DND-41 (cell line): ENCODE results near the gene SMR3B.

Experiments used
- ATAC-seq: fragments of 200-7000 bp; cut with Tn5 transposase; 3 replicates; pipeline ENCODE4 v1.9.1; 2021; ENCODE audit warnings: low read depth; ENCODE audit not compliant: insufficient read depth
- DNase-seq: peaks from one replicate; pipeline ENCODE4 v3.0.0-alpha.2; 2020
- H2AFZ ChIP-seq: 2 replicates; pipeline ENCODE4 v1.6.0; 2012; ENCODE audit warnings: low read depth, low read length
- H3K27ac ChIP-seq: 2 replicates; pipeline ENCODE4 v1.5.1; 2012; ENCODE audit warnings: low read length, inconsistent platforms
- H3K27me3 ChIP-seq: fragments of 200-600 bp; sonication (generic); 2 replicates; pipeline ENCODE4 v1.6.0; 2012; ENCODE audit warnings: low read length, mild to moderate bottlenecking, inconsistent platforms; ENCODE audit not compliant: insufficient read depth, poor library complexity
- H3K36me3 ChIP-seq: 2 replicates; pipeline ENCODE4 v1.5.1; 2012; ENCODE audit warnings: low read length, inconsistent platforms; ENCODE audit not compliant: insufficient read depth
- H3K4me1 ChIP-seq: 2 replicates; pipeline ENCODE4 v1.5.1; 2012; ENCODE audit warnings: mild to moderate bottlenecking, low read length; ENCODE audit not compliant: insufficient read depth
- H3K4me2 ChIP-seq: 2 replicates; pipeline ENCODE4 v1.6.0; 2012; ENCODE audit warnings: mild to moderate bottlenecking, moderate library complexity, low read length, inconsistent platforms; ENCODE audit not compliant: insufficient read depth
- H3K4me3 ChIP-seq, 2 experiments: fragments of 200-600 bp in 1 of 2; shearing (Covaris generic) in 1 of 2; 2 replicates each; pipeline ENCODE4 v1.5.1; 2012 to 2016; ENCODE audit warnings: inconsistent platforms in 2 of 2, low read length in 2 of 2, mild to moderate bottlenecking in 2 of 2, low read depth in 1 of 2, moderate library complexity in 1 of 2
- H3K79me2 ChIP-seq: 2 replicates; pipeline ENCODE4 v1.6.0; 2012; ENCODE audit warnings: low read length, inconsistent platforms; ENCODE audit not compliant: insufficient read depth
- H3K9ac ChIP-seq: 2 replicates; pipeline ENCODE4 v1.6.0; 2012; ENCODE audit warnings: low read depth, mild to moderate bottlenecking, inconsistent platforms, low read length, moderate library complexity
- H3K9me3 ChIP-seq: 2 replicates; pipeline ENCODE4 v1.5.1; 2012; ENCODE audit warnings: low read length, moderate library complexity, mild to moderate bottlenecking, inconsistent platforms; ENCODE audit not compliant: insufficient read depth, severe bottlenecking
- H4K20me1 ChIP-seq: 2 replicates; pipeline ENCODE4 v1.6.0; 2012; ENCODE audit warnings: low read length; ENCODE audit not compliant: insufficient read depth
- EZH2 ChIP-seq: IDR thresholded peaks from 3 replicates; pipeline ENCODE4 v1.6.1; 2012; ENCODE audit warnings: borderline replicate concordance, low read depth, mild to moderate bottlenecking, moderate library complexity, low read length, inconsistent platforms; ENCODE audit not compliant: severe bottlenecking
- TF ChIP-seq, protein P1 (sequence below): IDR thresholded peaks from 2 replicates; pipeline ENCODE4 v1.5.1; 2012; ENCODE audit warnings: borderline replicate concordance, low read length, moderate library complexity, mild to moderate bottlenecking; ENCODE audit not compliant: poor library complexity, severe bottlenecking; ENCODE audit errors: extremely low read depth

SMR3B gene

DNA sequence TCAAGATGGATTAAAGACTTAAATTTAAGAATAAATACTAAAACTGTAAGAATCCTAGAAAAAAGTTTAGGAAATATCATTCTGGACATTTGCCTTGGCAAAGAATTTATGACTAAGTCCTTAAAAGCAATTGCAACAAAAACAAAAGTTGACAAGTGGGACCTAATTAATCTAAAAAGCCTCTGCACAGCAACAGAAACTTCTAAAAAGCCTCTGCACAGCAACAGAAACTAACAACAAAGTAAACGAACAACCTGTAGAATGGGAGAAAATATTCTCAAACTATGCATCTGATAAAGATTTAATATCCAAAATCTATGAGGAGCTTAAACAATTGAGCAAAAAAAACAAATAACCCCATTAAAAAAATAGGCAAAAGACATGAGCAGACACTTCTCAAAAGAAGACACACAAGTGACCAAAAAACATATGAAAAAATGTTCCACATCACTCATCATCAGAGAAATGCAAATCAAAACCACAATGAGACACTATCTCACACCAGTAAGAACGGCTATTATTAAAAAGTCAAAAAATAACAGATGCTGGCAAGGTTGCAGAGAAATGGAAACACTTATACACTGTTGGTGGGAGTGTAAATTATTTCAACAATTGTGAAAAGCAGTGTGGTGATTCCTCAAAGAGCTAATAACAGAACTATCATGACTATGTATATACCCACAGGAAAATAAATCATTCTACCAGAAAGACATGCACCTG lies 9.3 kb downstream of the SMR3B start:
- Histone ChIP-seq H2AFZ (no peak overlapping the region), H3K9ac (no peak overlapping the region), H3K4me2 (no peak overlapping the region), H3K79me2 (no peaks in the 10 kb centered on the region), H3K27me3 (no peaks in the 10 kb centered on the region), H4K20me1 (no peaks in the 10 kb centered on the region), H3K27ac (no peak overlapping the region), H3K4me3 (no peak overlapping the region), H3K36me3 (no peaks in the 10 kb centered on the region), H3K4me1 (no peaks in the 10 kb centered on the region), H3K9me3 (no peaks in the 10 kb centered on the region)
- DNase-seq = no peak
- TF ChIP-seq, protein P1, sequence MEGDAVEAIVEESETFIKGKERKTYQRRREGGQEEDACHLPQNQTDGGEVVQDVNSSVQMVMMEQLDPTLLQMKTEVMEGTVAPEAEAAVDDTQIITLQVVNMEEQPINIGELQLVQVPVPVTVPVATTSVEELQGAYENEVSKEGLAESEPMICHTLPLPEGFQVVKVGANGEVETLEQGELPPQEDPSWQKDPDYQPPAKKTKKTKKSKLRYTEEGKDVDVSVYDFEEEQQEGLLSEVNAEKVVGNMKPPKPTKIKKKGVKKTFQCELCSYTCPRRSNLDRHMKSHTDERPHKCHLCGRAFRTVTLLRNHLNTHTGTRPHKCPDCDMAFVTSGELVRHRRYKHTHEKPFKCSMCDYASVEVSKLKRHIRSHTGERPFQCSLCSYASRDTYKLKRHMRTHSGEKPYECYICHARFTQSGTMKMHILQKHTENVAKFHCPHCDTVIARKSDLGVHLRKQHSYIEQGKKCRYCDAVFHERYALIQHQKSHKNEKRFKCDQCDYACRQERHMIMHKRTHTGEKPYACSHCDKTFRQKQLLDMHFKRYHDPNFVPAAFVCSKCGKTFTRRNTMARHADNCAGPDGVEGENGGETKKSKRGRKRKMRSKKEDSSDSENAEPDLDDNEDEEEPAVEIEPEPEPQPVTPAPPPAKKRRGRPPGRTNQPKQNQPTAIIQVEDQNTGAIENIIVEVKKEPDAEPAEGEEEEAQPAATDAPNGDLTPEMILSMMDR = no peak
- no peak for TF ChIP-seq EZH2
- ATAC-seq = no peak

DNA sequence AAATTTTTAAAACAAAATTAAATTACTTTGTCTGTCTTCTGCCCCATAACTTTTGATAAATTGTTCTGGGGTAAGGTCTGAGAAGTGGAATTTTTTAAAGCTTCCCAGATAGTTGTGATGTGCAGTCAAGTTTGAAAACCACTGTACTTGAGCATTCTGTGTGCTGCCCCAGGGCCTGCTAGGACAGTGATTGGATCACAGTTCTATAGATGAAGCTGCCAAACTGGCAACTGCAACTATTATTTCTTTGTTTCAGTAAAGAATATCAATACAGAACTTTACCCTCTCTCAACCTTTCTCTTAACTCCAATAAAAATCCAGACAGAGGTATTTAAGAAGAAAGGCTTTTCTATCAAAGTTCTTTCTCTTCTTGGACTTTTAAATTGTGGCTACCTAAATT lies 14.6 kb downstream of the SMR3B start, which contains the start of gene OPRPN:
TSS of gene OPRPN (plus strand) at position 361 of the 400 bp plus-strand sequence. CDS start 1,346 bp downstream, outside the sequence.
- DNase-seq (no peak), ATAC-seq (no peak)
- Histone ChIP-seq H3K79me2 (no peaks in the 10 kb centered on the region), H4K20me1 (no peaks in the 10 kb centered on the region), H3K27me3 (no peaks in the 10 kb centered on the region), H3K4me3 (no peak within 1 kb of the TSS), H3K9me3 (no peaks in the 10 kb centered on the region), H3K4me1 (no peaks in the 10 kb centered on the region), H3K9ac (no peak within 1 kb of the TSS), H3K4me2 (no peak within 1 kb of the TSS), H3K27ac (no peak within 1 kb of the TSS), H3K36me3 (no peaks in the 10 kb centered on the region), H2AFZ (no peak within 1 kb of the TSS)
- no peak for TF ChIP-seq EZH2
- TF ChIP-seq, protein P1 = no peak

DNA sequence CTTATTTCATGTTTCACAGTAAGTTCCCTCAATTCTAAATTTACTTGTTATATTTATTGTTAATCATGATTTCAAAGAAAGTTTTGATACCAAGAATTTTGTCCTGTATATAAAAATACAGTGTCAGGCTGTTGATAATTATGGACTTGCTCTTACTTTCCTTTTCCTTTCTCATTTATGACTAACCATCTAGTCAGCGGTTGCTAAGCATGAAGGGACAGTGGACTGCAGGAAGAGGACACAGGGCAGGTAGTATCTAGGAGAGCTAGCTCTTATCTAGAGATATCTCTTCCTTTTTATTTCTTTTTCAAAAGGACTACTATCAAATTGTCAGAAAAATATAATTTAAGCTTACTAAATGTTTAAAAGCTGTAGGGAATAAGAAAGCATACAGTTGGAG lies 16.4 kb downstream of the SMR3B start:
- H3K27ac ChIP-seq = no peak overlapping the region
- DNase-seq (no peak), ATAC-seq (no peak)

More for the DNA sequence above, 16.4 kb downstream of the SMR3B start:
- no peaks in the 10 kb centered on the region for H3K4me1 ChIP-seq
- H3K36me3 ChIP-seq = no peaks in the 10 kb centered on the region
- no peak overlapping the region for H3K9ac ChIP-seq
- H4K20me1 ChIP-seq = no peaks in the 10 kb centered on the region
- no peak overlapping the region for H2AFZ ChIP-seq
- H3K27me3 ChIP-seq = peaks cover under 1% of the 10 kb centered on the region
- H3K79me2 ChIP-seq = no peaks in the 10 kb centered on the region
- H3K4me2 ChIP-seq = no peak overlapping the region
- no peak overlapping the region for H3K4me3 ChIP-seq
- no peaks in the 10 kb centered on the region for H3K9me3 ChIP-seq
- TF ChIP-seq, protein P1 = no peak
- no peak for TF ChIP-seq EZH2
